Esophagus muscularis mucosa (tissue), 4 donors: Measurements from ENCODE around the gene CACNA2D3. TPM values are rescaled to one million over a fixed set of nuclear protein-coding genes. Genes with fewer than 3 reads are reported as not detected.

Experiments used
- DNase-seq: peaks from one replicate; pipeline ENCODE4 v3.0.0-alpha.2; 2017; ENCODE audit errors: extremely low spot score
- H3K27ac ChIP-seq, 4 donors: fragments of 200-600 bp; sonication (generic); replicated peaks in 1 of 4; 1 replicate in 3 of 4; 2 replicates in 1 of 4; pipeline ENCODE4 v1.5.1; 2016 to 2019; ENCODE audit warnings: mild to moderate bottlenecking in 1 of 4
- H3K27me3 ChIP-seq, 4 donors: fragments of 200-600 bp; sonication (generic); one replicate each; pipeline versions ENCODE4 v1.5.1 to v1.6.0; 2016 to 2019
- H3K36me3 ChIP-seq, 4 donors: fragments of 200-600 bp; sonication (generic); one replicate each; pipeline ENCODE4 v1.5.1; 2016 to 2019
- H3K4me1 ChIP-seq, 4 donors: fragments of 200-600 bp; sonication (generic); one replicate each; pipeline ENCODE4 v1.5.1; 2016 to 2019
- H3K4me3 ChIP-seq, 4 donors: fragments of 200-600 bp; sonication (generic); 1 replicate in 2 of 4; 2 replicates in 2 of 4; pipeline ENCODE4 v1.5.1; 2016 to 2019; ENCODE audit warnings: mild to moderate bottlenecking in 4 of 4, moderate library complexity in 1 of 4
- H3K9me3 ChIP-seq, 4 donors: fragments of 200-600 bp; sonication (generic); 1 replicate in 3 of 4; 2 replicates in 1 of 4; pipeline ENCODE4 v1.5.1; 2016 to 2019
- EP300 ChIP-seq: sonication (generic); formaldehyde crosslinking; IDR thresholded peaks from one replicate; pipeline ENCODE4 v1.6.1; 2017; ENCODE audit warnings: antibody characterized with exemption
- POLR2A ChIP-seq: fragments of 450-650 bp; IDR thresholded peaks from one replicate; pipeline ENCODE4 v1.6.1; 2017; ENCODE audit warnings: antibody characterized with exemption, moderate library complexity, mild to moderate bottlenecking, low read depth
- POLR2AphosphoS5 ChIP-seq, 2 donors: sonication (generic); formaldehyde crosslinking; IDR thresholded peaks; one replicate each; pipeline ENCODE4 v1.6.1; 2017; ENCODE audit warnings: antibody characterized with exemption in 2 of 2
- WGBS: methylation state at CpG from one replicate; pipeline ENCODE4 v1.1.5; 2018; 5-methylcytosine and 5-hydroxymethylcytosine counted together
- intact Hi-C: fragments of 100-400 bp; cut with DNase I; formaldehyde crosslinking; loops from one replicate; pipeline ENCODE4 v1.15.1; 2023
- total RNA-seq, 4 donors: library from RNA; depleted of rRNA; stranded (reverse); fragments of >200 nt; gene quantifications; one replicate each; pipeline versions ENCODE4 v1.1.0 to v1.2.1, GENCODE V29; 2016
- TF ChIP-seq, protein P1 (sequence below), 3 experiments: fragments of 200-600 bp in 2 of 3; fragments of 450-650 bp in 1 of 3; sonication (generic) in 2 of 3; IDR thresholded peaks; one replicate each; pipeline ENCODE4 v1.5.1; 2017 to 2019; ENCODE audit warnings: antibody characterized with exemption in 3 of 3, mild to moderate bottlenecking in 2 of 3, moderate library complexity in 1 of 3

CACNA2D3 gene
- total RNA-seq, 4 donors from 2014 or later = 2.5 to 6.3 (median 3.9) TPM

GRCh38 chr3:54180921-54181320, 58.6 kb downstream of the CACNA2D3 start:
- H3K27ac ChIP-seq = no peak overlapping the region
- no peaks in the 10 kb centered on the region for H3K36me3 ChIP-seq
- no peaks in the 10 kb centered on the region for H3K9me3 ChIP-seq
- intact Hi-C loops = no loop called here
- no peaks in the 10 kb centered on the region for H3K27me3 ChIP-seq
- H3K4me3 ChIP-seq = no peak overlapping the region
- TF ChIP-seq POLR2AphosphoS5 (IDR thresholded peaks at IDR 0.05) = no peak
- TF ChIP-seq EP300 = no peak
- TF ChIP-seq POLR2A = no peak
- TF ChIP-seq, protein P1, sequence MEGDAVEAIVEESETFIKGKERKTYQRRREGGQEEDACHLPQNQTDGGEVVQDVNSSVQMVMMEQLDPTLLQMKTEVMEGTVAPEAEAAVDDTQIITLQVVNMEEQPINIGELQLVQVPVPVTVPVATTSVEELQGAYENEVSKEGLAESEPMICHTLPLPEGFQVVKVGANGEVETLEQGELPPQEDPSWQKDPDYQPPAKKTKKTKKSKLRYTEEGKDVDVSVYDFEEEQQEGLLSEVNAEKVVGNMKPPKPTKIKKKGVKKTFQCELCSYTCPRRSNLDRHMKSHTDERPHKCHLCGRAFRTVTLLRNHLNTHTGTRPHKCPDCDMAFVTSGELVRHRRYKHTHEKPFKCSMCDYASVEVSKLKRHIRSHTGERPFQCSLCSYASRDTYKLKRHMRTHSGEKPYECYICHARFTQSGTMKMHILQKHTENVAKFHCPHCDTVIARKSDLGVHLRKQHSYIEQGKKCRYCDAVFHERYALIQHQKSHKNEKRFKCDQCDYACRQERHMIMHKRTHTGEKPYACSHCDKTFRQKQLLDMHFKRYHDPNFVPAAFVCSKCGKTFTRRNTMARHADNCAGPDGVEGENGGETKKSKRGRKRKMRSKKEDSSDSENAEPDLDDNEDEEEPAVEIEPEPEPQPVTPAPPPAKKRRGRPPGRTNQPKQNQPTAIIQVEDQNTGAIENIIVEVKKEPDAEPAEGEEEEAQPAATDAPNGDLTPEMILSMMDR (IDR thresholded peaks at IDR 0.05) = no peak
- DNase-seq = no peak
- no peaks in the 10 kb centered on the region for H3K4me1 ChIP-seq

DNA sequence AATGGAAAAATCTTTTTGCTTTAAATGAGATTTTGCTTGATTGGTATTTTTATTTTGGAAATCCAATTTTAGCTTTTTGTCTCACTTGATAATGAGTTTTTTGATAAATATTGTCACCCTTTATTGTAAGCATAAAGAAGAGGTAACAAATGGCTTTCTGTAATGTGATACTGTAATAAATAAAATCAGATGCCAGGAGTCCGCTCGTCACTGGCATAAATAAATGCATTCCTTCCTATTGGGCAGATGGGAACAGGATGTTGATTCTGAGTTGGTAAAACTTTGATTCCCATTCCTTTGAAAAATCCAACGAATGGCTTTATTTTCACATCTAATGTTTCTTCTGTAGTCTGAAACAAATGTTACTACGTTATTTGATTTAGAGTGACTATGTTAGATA, 59.9 kb downstream of the CACNA2D3 start:
- Histone ChIP-seq H3K4me3 (no peak overlapping the region), H3K9me3 (no peaks in the 10 kb centered on the region), H3K27me3 (no peaks in the 10 kb centered on the region), H3K36me3 (no peaks in the 10 kb centered on the region), H3K4me1 (no peaks in the 10 kb centered on the region), H3K27ac (no peak overlapping the region)
- WGBS = 65% methylated on average over 4 of the region's 4 CpGs
- TF ChIP-seq EP300 (no peak), POLR2AphosphoS5 (IDR thresholded peaks at IDR 0.05) (no peak), POLR2A (no peak)
- TF ChIP-seq, protein P1 (IDR thresholded peaks at IDR 0.05) = no peak
- intact Hi-C loops = no loop called here
- no peak for DNase-seq

DNA sequence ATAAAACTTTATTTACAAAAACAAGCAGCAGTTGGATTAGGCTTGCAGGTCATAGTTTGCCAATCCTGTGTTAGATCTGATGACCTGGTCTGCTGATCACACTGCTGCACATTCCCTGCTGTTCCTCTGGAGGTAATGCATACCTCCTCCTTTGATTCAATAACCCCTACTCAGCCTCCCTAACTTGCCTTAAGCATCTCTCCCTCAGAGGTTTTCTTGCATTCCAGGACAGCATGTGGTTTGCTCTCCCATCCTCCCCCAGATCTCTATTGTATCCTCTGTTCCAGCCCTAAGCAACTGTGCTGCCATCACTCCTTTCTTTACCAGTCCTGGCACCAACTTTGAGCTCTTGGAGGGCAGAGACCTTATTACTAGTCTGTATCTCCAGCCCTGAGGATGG, 63.4 kb downstream of the CACNA2D3 start:
- Histone ChIP-seq H3K4me3 (no peak overlapping the region), H3K27ac (no peak overlapping the region), H3K9me3 (no peaks in the 10 kb centered on the region), H3K36me3 (no peaks in the 10 kb centered on the region), H3K27me3 (no peaks in the 10 kb centered on the region), H3K4me1 (no peaks in the 10 kb centered on the region)
- no peak for DNase-seq
- intact Hi-C loops = no loop called here
- TF ChIP-seq, protein P1 (IDR thresholded peaks at IDR 0.05) = no peak
- TF ChIP-seq POLR2A (no peak), EP300 (no peak), POLR2AphosphoS5 (IDR thresholded peaks at IDR 0.05) (no peak)

DNA sequence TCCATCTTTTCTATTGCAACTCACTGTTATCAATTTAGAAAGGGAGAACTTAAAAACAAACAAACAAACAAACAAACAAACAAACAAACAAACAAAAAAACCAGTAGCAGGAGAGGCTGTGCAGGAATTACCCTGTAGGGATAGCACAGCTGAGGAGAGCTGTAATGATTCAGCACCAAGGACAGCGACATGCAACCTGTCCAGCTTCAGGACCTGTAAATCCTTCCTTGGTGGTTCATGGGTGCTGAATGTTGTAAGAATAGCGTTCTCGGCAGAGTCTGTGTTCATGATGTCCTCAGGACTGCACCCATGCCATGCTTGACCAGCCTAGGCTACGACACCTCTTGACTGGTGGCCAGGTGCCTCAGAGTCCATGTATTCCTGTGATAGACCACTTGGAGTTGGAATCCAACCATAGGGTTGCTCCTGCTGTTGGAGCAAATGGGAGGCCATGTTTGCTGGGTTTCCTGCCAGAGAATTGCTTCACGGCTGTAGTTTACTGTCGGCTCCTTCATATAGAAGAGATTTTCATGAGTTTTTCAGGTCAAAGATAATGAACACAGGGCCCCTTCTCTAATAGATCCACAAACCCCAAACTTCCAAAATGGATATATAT, 65.9 kb downstream of the CACNA2D3 start:
- Histone ChIP-seq H3K9me3 (no peaks in the 10 kb centered on the region), H3K27me3 (no peaks in the 10 kb centered on the region), H3K4me1 (no peaks in the 10 kb centered on the region), H3K36me3 (no peaks in the 10 kb centered on the region), H3K27ac (no peak overlapping the region), H3K4me3 (no peak overlapping the region)
- no peak for DNase-seq
- intact Hi-C loops = no loop called here
- TF ChIP-seq POLR2AphosphoS5 (IDR thresholded peaks at IDR 0.05) (no peak), EP300 (no peak), POLR2A (no peak)
- TF ChIP-seq, protein P1 (IDR thresholded peaks at IDR 0.05) = no peak
- 53% methylated on average over 6 of the region's 6 CpGs for WGBS

- Histone ChIP-seq H3K27me3 (no peaks in the 10 kb centered on the region), H3K9me3 (no peaks in the 10 kb centered on the region), H3K36me3 (no peaks in the 10 kb centered on the region), H3K4me1 (no peaks in the 10 kb centered on the region), H3K27ac (no peak overlapping the region), H3K4me3 (no peak overlapping the region)
- TF ChIP-seq, protein P1 (IDR thresholded peaks at IDR 0.05) = no peak
- TF ChIP-seq POLR2AphosphoS5 (IDR thresholded peaks at IDR 0.05) = no peak
- TF ChIP-seq POLR2A = no peak
- no peak for TF ChIP-seq EP300
- intact Hi-C loops = no loop called here
- no peak for DNase-seq
- WGBS = 79% methylated on average over 4 of the region's 4 CpGs
Observed at GRCh38 chr3:54191220-54191619, 68.9 kb downstream of the CACNA2D3 start.
